Measurements from ENCODE around the gene LSM5. TPM values are rescaled to one million over a fixed set of nuclear protein-coding genes. Genes with fewer than 3 reads are reported as not detected.

LSM5 gene
- 86.7 and 100 TPM in 2 replicates for total RNA-seq (2014; rRNA removed; shearing (Covaris generic))

- peak; percentile 97 for DNase-seq (ENCODE audit: low read depth)
These were observed at the start of gene LSM5 for GRCh38 chr7:32490127-32490796. Gene LSM5, minus strand, starts transcription at chr7:32490380. Its CDS starts 15 bp downstream, at chr7:32490365.

DNA sequence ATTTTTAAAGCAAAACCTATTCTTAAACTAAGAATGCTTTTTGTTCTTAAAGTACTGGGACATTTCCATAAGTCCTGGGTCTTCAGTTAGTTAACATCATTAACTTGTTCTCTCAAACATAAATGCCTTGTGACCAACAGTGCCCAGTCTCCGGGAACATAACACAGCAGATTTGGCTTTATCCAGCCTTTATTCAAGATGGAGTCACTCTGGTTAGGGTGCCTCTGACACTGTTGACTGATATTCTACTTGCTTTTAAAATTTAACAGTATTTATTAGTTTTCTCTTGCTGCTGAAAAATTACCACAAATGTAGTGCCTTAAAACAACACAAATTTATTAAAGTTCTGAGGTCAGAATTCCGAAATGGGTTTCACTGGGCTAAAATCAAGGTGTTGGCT lies 49.2 kb upstream of the LSM5 start:
- DNase-seq (ENCODE audit: low read depth), result no peak

- no peak for DNase-seq (ENCODE audit: low read depth)
These were observed 47.6 kb upstream of the LSM5 start for GRCh38 chr7:32537760-32538159.

GRCh38 chr7:32536585-32536984 lies 46.4 kb upstream of the LSM5 start:
- peak; percentile 90 for DNase-seq (ENCODE audit: low read depth)

DNA sequence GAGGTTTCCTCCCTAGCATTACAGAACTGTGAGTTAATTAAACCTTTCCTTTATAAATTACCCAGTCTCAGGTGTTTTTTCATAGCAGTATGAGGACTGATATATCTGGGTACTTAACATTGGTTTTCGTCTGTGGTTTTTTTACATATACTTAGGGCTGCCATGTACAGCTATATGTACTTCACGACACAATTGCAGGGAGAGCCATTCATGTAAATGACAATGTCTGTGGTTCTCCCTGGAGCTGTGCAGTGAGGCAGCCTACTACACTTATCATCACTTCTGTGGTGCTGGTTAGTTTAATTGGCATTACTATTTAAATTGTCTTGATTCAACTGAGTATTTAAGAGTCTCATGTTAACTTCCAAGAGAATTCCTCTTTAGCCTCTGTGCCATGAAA lies 45.8 kb upstream of the LSM5 start:
- DNase-seq (ENCODE audit: low read depth), result no peak

DNA sequence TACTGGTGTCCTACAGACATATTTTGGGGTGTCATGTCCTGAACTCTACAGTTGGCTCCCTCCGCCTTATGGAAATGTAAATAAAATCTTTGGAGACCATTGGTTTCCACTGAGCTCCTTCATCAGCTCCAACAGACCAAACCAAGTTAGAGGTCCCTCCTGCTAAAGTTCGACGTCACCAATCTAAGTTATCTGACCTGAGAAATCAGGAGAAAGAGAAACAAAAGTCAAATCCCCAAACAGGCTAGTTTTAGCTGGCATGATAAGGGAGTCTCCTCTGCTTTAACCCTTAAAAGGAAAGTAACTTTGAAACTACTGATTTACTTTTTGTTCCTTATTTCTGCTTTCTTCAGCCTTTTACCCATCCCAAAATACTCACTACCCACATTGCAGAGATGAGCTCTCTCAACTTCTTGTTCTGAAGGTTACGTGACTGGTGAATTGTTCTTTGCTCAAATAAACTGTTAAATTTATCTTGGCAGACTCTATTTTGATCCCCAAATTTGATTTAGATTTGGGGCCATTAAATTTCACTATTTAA lies 45.1 kb upstream of the LSM5 start:
- no peak for DNase-seq (ENCODE audit: low read depth)

DNA sequence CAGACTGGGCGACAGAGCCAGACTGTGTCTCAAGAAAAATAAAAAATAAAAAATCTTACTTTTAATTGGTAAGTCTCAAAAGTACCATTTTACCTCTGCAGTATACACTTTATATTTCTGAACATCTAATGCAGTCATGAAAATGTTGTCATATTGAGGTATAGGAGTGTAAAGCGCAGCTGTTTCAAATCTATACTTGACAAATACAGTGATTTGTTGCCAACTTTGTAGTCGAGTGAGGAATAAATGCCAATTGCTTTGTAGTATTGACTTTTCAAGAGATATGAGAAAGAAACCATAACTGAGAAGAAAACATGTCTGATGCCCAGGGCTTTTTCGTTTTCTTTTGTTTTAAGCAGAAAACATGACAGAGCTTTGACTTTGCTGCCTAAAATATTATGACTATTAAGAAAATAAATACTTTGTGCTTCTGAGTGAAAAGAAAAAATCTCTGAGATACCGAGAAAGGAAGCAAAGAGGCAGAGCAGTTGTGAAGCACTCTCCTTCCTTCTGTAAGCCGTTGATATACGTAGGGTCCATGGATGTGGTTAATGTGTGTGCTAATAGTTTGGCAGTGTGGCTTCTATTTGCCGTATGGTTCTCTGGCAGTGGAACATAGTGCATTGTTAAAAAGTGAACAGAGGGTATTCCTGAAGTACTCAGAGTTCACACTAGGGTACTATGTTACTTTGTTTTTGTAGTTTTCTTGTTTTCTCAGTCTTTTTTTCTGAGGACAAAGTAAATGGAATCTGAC lies 43.3 kb upstream of the LSM5 start:
- no peak for DNase-seq (ENCODE audit: low read depth)

DNA sequence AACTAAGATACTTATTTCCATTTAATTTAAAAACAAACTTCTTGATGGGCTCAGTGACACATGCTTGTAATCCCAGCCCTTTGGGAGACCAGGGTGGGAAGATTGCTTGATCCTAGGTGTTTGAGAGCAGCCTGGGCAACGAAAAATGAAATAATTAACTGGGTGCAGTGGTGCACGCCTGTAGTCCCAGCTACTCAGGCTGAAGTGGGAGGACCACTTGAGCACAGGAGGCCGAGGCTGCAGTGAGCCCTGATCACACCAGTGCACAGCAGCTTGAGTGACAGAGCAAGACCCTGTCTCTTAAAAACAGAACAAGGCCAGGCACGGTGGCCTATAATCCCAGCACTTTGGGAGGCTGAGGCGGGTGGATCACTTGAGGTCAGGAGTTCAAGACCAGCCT lies 42.5 kb upstream of the LSM5 start:
- DNase-seq (ENCODE audit: low read depth), result no peak

DNA sequence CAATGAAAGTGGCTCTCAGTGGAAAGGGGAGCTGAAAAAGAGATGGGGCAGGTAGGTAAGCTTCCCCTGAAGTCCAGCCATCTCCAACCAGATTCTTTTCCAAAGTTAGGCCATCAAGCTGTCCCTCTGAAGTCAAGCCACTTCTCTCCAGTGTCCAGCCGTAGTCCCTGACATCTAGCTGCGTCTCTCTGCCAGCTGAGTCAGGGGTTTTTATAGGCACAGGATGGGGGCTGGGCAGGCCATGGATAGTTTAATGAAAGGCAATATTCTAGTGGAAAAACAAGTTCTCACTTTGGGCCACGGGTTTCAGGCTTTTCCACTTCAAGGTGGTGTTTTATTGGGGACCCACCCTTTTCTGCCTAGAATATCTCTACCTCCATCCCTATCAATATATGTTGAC lies 41.9 kb upstream of the LSM5 start:
- no peak for DNase-seq (ENCODE audit: low read depth)

- no peak for DNase-seq (ENCODE audit: low read depth)
These were observed 41.2 kb upstream of the LSM5 start for GRCh38 chr7:32531402-32531801.

DNA sequence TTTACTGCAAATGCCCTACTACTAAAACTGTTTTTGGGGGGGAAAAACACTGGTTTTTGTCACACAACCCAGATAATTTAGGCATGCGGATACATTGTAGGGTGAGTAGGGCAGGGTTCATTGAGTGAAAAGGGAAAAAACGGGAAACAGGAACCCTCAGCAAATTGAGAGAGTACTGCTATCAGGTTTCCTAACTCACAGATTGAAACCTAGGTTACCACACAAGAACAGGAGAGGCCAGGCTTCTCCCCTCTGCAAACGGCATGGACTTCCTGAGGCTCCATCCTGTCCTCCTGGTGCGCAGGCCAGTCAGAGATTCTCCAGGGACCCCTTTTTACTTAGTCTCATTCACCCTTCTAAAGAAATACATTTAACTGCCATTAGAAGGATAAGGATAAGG lies 35.7 kb upstream of the LSM5 start:
- no peak for DNase-seq (ENCODE audit: low read depth)

DNA sequence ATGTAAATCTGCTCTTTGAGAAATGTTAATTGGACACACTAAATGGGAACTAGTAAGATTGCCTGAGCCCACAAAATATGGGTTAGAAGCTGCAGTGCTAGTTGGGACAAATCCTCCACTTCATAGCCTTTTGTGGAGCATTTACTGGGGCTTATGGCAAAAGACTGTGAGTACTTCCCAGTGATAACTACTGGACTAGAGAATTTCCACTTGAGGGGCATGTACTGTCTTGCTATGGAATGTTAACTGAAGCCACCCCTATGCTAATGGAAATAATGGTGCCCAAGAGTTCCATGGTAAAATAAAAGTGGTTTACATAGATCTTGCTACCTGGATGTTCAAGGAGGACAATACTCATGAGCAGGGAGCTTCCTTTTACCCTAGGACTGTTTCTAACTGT lies 34.5 kb upstream of the LSM5 start:
- no peak for DNase-seq (ENCODE audit: low read depth)

- DNase-seq (ENCODE audit: low read depth), result peak; percentile 9
These were observed 32.8 kb upstream of the LSM5 start for GRCh38 chr7:32522746-32523530.

DNA sequence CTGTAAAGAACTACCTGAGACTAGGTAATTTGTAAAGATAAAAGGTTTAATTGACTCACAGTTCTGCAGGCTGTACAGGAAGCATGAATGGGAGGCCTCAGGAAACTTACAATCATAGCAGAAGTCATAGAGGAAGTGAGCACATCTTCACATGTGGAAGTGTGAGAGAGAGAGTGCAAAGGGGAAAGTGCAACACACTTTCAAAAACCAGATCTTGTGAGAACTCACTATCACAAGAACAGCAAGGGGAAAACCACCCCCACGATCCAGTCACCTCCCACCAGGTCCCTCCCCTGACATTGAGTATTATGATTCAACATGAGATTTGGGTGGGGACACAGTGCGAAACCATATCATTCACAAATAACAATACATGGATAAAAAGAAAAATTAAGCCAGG lies 29.6 kb upstream of the LSM5 start:
- DNase-seq (ENCODE audit: low read depth), result no peak

DNA sequence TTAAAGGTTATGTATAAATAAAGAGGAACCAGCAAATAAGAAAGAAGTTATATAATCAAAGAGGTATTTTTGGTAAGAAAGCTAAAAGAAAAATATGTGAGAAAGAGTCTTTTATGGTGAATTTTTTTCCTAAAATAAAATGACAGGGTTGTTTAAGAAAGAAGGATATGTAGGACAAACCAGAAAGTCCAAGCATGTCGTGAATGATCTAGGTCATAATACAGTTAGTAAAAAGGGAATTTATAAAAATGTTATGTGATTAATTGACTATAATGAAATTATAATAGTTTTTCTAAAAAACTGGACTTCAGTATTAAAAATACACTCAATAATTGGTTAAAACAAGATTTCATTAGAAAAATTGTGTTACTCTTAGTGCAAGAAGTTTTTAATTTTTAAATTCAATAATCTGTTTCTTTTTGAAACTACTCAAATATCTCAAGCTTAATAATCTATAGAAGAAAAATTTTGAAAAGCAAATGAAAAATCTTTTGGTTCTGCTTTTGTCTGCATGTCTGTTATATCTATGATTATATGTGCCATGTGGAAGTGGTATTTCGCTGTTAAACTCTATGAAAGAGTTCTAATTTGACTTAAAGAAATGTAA lies 28.5 kb upstream of the LSM5 start:
- peak; percentile 82 for DNase-seq (ENCODE audit: low read depth)

- no peak for DNase-seq (ENCODE audit: low read depth)
These were observed 26.4 kb upstream of the LSM5 start for GRCh38 chr7:32516551-32517100.

DNA sequence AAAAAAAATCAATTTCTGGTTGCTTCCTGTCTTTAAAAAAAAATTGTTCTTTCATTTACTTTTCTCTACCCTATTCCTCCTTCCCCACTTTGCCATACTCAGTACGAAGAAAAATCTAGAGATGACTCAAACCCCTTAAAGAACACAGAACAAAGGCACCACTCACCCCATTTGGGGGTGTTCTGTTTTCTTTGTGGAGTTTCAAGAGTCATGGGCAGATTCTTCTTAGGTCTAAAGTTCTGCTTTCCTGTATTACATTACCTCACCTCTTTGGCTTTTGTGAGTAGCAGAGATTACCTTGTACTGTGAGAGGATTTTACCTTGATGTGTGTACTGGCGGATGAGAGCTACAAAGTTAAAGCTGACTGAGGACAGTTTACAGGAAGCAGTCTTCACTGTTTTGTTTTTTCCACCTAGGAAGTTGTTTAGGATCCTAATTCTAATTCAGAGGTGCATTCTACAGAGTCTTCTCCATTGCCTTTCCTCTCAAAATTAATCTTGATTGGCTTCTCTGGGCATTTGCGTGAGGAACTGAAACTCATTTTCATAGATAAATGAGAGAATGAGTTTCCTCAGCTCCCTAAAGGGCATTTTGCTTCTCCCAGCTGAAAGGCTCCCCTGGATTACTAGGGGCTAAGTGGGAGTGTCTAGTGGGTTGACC lies 25.8 kb upstream of the LSM5 start:
- no peak for DNase-seq (ENCODE audit: low read depth)

- DNase-seq (ENCODE audit: low read depth), result no peak
These were observed 23.0 kb upstream of the LSM5 start for GRCh38 chr7:32513210-32513609.

DNA sequence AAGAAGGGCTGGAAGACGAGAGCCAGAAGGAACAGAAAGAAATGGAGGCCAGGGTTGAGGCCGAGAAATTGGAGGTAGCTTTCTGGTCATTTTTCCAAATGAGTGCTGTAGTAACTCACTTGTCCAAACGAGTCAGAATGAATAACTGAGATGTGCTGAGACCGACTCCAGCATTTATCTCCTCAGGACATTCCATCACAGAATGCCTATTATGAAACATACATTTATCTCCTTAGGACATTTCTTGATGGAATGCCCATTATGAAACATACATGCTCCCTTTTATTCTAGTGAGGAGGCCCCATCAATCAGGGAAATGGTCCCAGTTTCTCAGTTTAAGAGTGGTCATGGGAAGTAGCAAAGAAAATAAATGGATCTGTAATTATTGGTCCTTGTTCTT lies 21.6 kb upstream of the LSM5 start:
- DNase-seq (ENCODE audit: low read depth), result no peak

- no peak for DNase-seq (ENCODE audit: low read depth)
These were observed 17.2 kb upstream of the LSM5 start for GRCh38 chr7:32507414-32507813.

All from RPMI7951 (cell line).